Suprapubic skin (tissue), 4 donors: Measurements from ENCODE around the gene CC2D2A. TPM values are rescaled to one million over a fixed set of nuclear protein-coding genes. Genes with fewer than 3 reads are reported as not detected.
A peak's percentile ranks its signal among the peaks of the same experiment; 100 is the strongest.
"Not testable (repeated sequence)": the region's sequence is repeated elsewhere in the genome, so short reads cannot be mapped to it uniquely, and the experiment has no call there.

ENCODE experiments used
- DNase-seq, 2 donors: peaks; one replicate each; pipeline ENCODE4 v3.0.0-alpha.2; 2019; ENCODE audit warnings: low spot score in 2 of 2
- H3K27ac ChIP-seq: fragments of 200-600 bp; sonication (generic); one replicate; pipeline ENCODE4 v1.5.1; 2019
- H3K27me3 ChIP-seq: fragments of 200-600 bp; sonication (generic); one replicate; pipeline ENCODE4 v1.5.1; 2019
- H3K36me3 ChIP-seq: fragments of 200-600 bp; sonication (generic); one replicate; pipeline ENCODE4 v1.5.1; 2019
- H3K4me1 ChIP-seq: fragments of 200-600 bp; sonication (generic); one replicate; pipeline ENCODE4 v1.5.1; 2019
- H3K4me3 ChIP-seq: fragments of 200-600 bp; sonication (generic); one replicate; pipeline ENCODE4 v1.5.1; 2019; ENCODE audit warnings: mild to moderate bottlenecking
- H3K9me3 ChIP-seq: fragments of 200-600 bp; sonication (generic); one replicate; pipeline ENCODE4 v1.5.1; 2019
- CTCF ChIP-seq, 2 donors: fragments of 200-600 bp in 1 of 2; fragments of 450-650 bp in 1 of 2; sonication (generic) in 1 of 2; IDR thresholded peaks; one replicate each; pipeline ENCODE4 v1.5.1; 2016 to 2019; ENCODE audit warnings: antibody characterized with exemption in 2 of 2, mild to moderate bottlenecking in 1 of 2, moderate library complexity in 1 of 2
- EP300 ChIP-seq: sonication (generic); formaldehyde crosslinking; IDR thresholded peaks from one replicate; pipeline ENCODE4 v1.6.1; 2017; ENCODE audit warnings: antibody characterized with exemption
- POLR2A ChIP-seq, 2 donors: fragments of 450-650 bp; IDR thresholded peaks; one replicate each; pipeline ENCODE4 v1.6.1; 2017; ENCODE audit warnings: antibody characterized with exemption in 2 of 2, mild to moderate bottlenecking in 2 of 2, moderate library complexity in 2 of 2
- POLR2AphosphoS5 ChIP-seq, 3 donors: sonication (generic); formaldehyde crosslinking; IDR thresholded peaks; one replicate each; pipeline ENCODE4 v1.6.1; 2017; ENCODE audit warnings: antibody characterized with exemption in 3 of 3
- WGBS: methylation state at CpG from one replicate; pipeline ENCODE4 v1.1.5; 2018; 5-methylcytosine and 5-hydroxymethylcytosine counted together
- total RNA-seq, 4 donors: library from RNA; depleted of rRNA; stranded (reverse); fragments of >200 nt; gene quantifications; one replicate each; pipeline ENCODE4 v1.1.0, GENCODE V29; 2016

CC2D2A gene
- total RNA-seq, 4 donors from 2014 or later: 2.8 to 12.5 (median 7.9) TPM

- Histone ChIP-seq H3K27me3 (no peaks in the 10 kb centered on the region), H3K9me3 (no peaks in the 10 kb centered on the region), H3K36me3 (peaks cover 20% of the 10 kb centered on the region), H3K4me3 (no peak overlapping the region), H3K4me1 (peaks cover 6% of the 10 kb centered on the region), H3K27ac (no peak overlapping the region)
- TF ChIP-seq EP300: no peak
- TF ChIP-seq POLR2A (IDR thresholded peaks at IDR 0.05): no peak
- no peak for TF ChIP-seq CTCF (IDR thresholded peaks at IDR 0.05)
- TF ChIP-seq POLR2AphosphoS5 (IDR thresholded peaks at IDR 0.05): no peak
- 92% methylated on average over 2 of the region's 2 CpGs for WGBS
- DNase-seq: no peak
Measured at GRCh38 chr4:15610855-15611254, 141.2 kb downstream of the CC2D2A start.

GRCh38 chr4:15612136-15612535 is 142.5 kb downstream of the CC2D2A start:
- peaks cover 20% of the 10 kb centered on the region for H3K36me3 ChIP-seq
- H3K4me1 ChIP-seq: peaks cover 6% of the 10 kb centered on the region
- no peaks in the 10 kb centered on the region for H3K27me3 ChIP-seq
- 60% methylated on average over 2 of the region's 2 CpGs for WGBS
- H3K9me3 ChIP-seq: no peaks in the 10 kb centered on the region
- no peak for DNase-seq
- TF ChIP-seq POLR2AphosphoS5 (IDR thresholded peaks at IDR 0.05): no peak
- H3K27ac ChIP-seq: no peak overlapping the region
- H3K4me3 ChIP-seq: no peak overlapping the region

- not testable (repeated sequence) for H3K27ac ChIP-seq, H3K4me3 ChIP-seq, DNase-seq, H3K4me1 ChIP-seq, H3K27me3 ChIP-seq
- Histone ChIP-seq H3K9me3 (peaks cover 13% of the 10 kb centered on the region), H3K36me3 (peaks cover 31% of the 10 kb centered on the region)
- no CpG with 5 or more reads among the region's 24 CpGs for WGBS
Measured at GRCh38 chr4:15614891-15615290, 145.2 kb downstream of the CC2D2A start.

GRCh38 chr4:15617407-15617806 is 147.7 kb downstream of the CC2D2A start:
- DNase-seq, H3K4me1 ChIP-seq, H3K27me3 ChIP-seq, H3K4me3 ChIP-seq, H3K27ac ChIP-seq: not testable (repeated sequence)
- Histone ChIP-seq H3K36me3 (peaks cover 28% of the 10 kb centered on the region), H3K9me3 (peaks cover 17% of the 10 kb centered on the region)
- 96% methylated on average over 5 of the region's 5 CpGs for WGBS

- Histone ChIP-seq H3K4me1 (peaks cover 6% of the 10 kb centered on the region), H3K36me3 (peaks cover 74% of the 10 kb centered on the region), H3K27me3 (no peaks in the 10 kb centered on the region), H3K9me3 (no peaks in the 10 kb centered on the region), H3K27ac (peak overlapping the region; percentile 14), H3K4me3 (no peak overlapping the region)
- no peak for DNase-seq
- TF ChIP-seq POLR2AphosphoS5 (IDR thresholded peaks at IDR 0.05): no peak
- no peak for TF ChIP-seq POLR2A (IDR thresholded peaks at IDR 0.05)
- no peak for TF ChIP-seq CTCF (IDR thresholded peaks at IDR 0.05)
- whole genome bisulfite sequencing: 79% methylated on average over 1 of the region's 1 CpG
Measured at GRCh38 chr4:15636818-15637217, 167.1 kb downstream of the CC2D2A start.

- no peak overlapping the region for H3K4me3 ChIP-seq
- peaks cover 59% of the 10 kb centered on the region for H3K36me3 ChIP-seq
- H3K9me3 ChIP-seq: no peaks in the 10 kb centered on the region
- H3K27ac ChIP-seq: no peak overlapping the region
- WGBS: 93% methylated on average over 6 of the region's 6 CpGs
- TF ChIP-seq POLR2AphosphoS5 (IDR thresholded peaks at IDR 0.05) (no peak), POLR2A (IDR thresholded peaks at IDR 0.05) (no peak), EP300 (no peak), CTCF (IDR thresholded peaks at IDR 0.05) (no peak)
- H3K4me1 ChIP-seq: peaks cover 6% of the 10 kb centered on the region
- DNase-seq: no peak
- no peaks in the 10 kb centered on the region for H3K27me3 ChIP-seq
Measured at GRCh38 chr4:15638418-15638817, 168.7 kb downstream of the CC2D2A start.

- Histone ChIP-seq H3K36me3 (no peaks in the 10 kb centered on the region), H3K4me1 (peaks cover 61% of the 10 kb centered on the region), H3K9me3 (no peaks in the 10 kb centered on the region), H3K27me3 (no peaks in the 10 kb centered on the region), H3K27ac (no peak overlapping the region), H3K4me3 (no peak overlapping the region)
- WGBS: 63% methylated on average over 2 of the region's 2 CpGs
- DNase-seq: no peak
- TF ChIP-seq POLR2AphosphoS5 (IDR thresholded peaks at IDR 0.05) (no peak), POLR2A (IDR thresholded peaks at IDR 0.05) (no peak), EP300 (no peak), CTCF (IDR thresholded peaks at IDR 0.05) (no peak)
Measured at GRCh38 chr4:15648600-15648999, 178.9 kb downstream of the CC2D2A start.
